Skeletal muscle satellite cell (primary cell): Measurements from ENCODE around the gene OPCML.

Experiments
- H3K27me3 ChIP-seq: 2 replicates; pipeline ENCODE4 v1.7.0; 2013; ENCODE audit warnings: low read length; ENCODE audit not compliant: control insufficient read depth, insufficient read depth
- H3K36me3 ChIP-seq: 2 replicates; pipeline ENCODE4 v1.7.0; 2013; ENCODE audit warnings: mild to moderate bottlenecking, control low read depth, low read length; ENCODE audit not compliant: insufficient read depth
- H3K4me1 ChIP-seq: 2 replicates; pipeline ENCODE4 v1.7.0; 2013; ENCODE audit warnings: low read length; ENCODE audit not compliant: control insufficient read depth, insufficient read depth
- H3K4me2 ChIP-seq: 2 replicates; pipeline ENCODE4 v1.7.0; 2013; ENCODE audit warnings: mild to moderate bottlenecking, low read length
- H3K4me3 ChIP-seq: 2 replicates; pipeline ENCODE4 v1.7.0; 2013; ENCODE audit warnings: low read length
- H3K9ac ChIP-seq: 2 replicates; pipeline ENCODE4 v1.7.0; 2013; ENCODE audit warnings: mild to moderate bottlenecking, low read depth, low read length, moderate library complexity
- H3K9me3 ChIP-seq: replicated peaks from 2 replicates; pipeline ENCODE4 v1.7.0; 2013; ENCODE audit warnings: mild to moderate bottlenecking, control low read depth, low read length

The OPCML gene

DNA sequence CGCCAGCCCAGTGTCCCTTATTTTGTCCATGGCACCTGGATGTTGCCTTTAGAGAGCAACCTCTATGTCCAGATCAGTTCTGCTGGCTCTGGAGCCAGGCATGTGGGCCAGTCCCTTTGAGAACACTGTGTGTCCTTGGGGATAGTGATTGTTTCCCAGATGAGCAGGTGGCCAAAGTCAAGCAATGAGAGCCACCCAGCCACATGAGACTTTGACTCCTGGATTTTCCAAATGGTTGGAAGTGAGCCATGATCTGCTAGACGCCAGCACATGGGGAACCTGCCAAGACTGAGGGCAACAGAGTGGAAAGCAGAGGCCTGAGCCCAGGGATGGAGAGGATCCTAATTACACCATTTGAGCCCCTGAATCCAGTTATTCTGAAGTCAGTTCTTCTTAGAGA is 479.8 kb downstream of the OPCML start:
- Histone ChIP-seq H3K4me2 (no peak overlapping the region), H3K9me3 (no peaks in the 10 kb centered on the region), H3K4me1 (no peaks in the 10 kb centered on the region), H3K9ac (no peak overlapping the region), H3K36me3 (no peaks in the 10 kb centered on the region), H3K27me3 (peaks cover 3% of the 10 kb centered on the region), H3K4me3 (no peak overlapping the region)

DNA sequence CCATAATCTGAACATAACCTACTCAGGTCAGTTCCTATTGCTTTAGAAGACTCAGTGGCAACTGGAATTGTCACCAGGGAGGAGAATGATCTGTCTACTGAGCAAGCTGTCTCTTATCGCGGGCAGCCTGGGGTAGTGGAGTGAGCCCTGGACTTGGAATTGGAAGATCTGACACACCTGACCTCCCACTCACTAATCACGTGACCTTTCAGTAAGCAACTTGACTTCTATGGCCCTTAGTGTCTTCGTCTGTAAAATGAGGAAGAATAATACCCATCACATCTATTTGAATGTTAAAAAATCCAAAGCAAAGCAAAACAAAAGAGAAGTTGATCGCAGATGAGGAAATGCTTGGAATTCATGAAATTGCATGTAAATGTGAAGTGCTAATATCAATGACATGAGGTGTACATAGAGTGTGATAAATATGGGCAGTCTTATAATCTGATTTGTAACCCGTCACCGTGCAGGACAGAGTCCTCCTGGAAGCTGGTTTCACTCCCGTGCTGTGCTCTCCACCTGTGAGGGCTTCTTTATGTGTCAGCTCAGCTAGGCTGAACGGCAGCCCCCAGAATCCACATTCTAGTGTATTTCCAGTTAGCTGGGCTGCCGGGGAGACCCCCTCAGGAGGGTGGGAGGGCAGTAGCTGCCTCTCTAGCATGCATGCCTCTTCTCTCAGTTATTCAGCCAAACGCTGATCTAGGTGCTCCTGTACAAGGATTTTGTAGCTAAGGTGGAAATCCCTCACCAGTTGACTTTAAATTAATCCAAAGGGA is 482.9 kb downstream of the OPCML start:
- Histone ChIP-seq H3K4me1 (no peaks in the 10 kb centered on the region), H3K9ac (no peak overlapping the region), H3K4me2 (no peak overlapping the region), H3K4me3 (no peak overlapping the region), H3K36me3 (no peaks in the 10 kb centered on the region), H3K9me3 (no peaks in the 10 kb centered on the region), H3K27me3 (no peaks in the 10 kb centered on the region)

DNA sequence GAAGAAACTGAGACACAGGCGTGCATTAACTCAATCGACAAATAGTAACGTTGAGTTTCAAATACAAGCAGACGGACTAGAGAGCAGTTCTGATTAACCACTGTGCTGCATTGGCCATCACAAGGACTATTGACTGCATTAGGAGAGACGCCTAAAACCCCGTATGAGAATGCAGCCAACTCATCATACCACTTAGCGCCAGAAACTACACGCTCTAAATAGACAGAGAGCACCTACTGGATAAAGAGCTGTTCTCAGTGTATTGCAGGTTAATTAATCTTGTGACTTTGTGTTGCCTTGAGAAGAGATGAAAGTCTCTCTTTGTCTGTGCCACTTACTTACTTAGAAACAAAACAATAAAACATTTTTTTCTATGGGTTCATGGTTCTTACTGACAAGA is 484.0 kb downstream of the OPCML start:
- Histone ChIP-seq H3K4me3 (no peak overlapping the region), H3K9me3 (no peaks in the 10 kb centered on the region), H3K4me1 (no peaks in the 10 kb centered on the region), H3K27me3 (no peaks in the 10 kb centered on the region), H3K36me3 (no peaks in the 10 kb centered on the region), H3K4me2 (no peak overlapping the region), H3K9ac (no peak overlapping the region)

DNA sequence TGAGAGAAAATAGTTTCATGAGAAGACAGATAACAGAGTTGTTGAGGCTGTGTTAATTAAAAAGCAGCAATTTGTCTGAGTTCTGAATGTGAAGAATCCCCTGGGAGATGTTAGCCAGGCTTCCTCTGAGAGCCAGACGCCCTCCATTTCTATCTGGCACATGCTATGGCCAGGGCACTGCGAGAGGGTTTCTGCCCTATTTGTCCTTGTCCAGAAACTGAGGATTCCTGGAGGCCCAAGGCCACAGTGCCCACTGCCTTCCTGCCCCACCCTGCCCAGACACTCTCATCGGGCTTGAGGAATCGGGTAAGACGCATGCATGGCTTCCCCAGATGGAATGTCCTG is 484.6 kb downstream of the OPCML start:
- Histone ChIP-seq H3K4me3 (no peak overlapping the region), H3K4me2 (no peak overlapping the region), H3K4me1 (no peaks in the 10 kb centered on the region), H3K36me3 (no peaks in the 10 kb centered on the region), H3K9me3 (no peaks in the 10 kb centered on the region), H3K27me3 (no peaks in the 10 kb centered on the region), H3K9ac (no peak overlapping the region)

DNA sequence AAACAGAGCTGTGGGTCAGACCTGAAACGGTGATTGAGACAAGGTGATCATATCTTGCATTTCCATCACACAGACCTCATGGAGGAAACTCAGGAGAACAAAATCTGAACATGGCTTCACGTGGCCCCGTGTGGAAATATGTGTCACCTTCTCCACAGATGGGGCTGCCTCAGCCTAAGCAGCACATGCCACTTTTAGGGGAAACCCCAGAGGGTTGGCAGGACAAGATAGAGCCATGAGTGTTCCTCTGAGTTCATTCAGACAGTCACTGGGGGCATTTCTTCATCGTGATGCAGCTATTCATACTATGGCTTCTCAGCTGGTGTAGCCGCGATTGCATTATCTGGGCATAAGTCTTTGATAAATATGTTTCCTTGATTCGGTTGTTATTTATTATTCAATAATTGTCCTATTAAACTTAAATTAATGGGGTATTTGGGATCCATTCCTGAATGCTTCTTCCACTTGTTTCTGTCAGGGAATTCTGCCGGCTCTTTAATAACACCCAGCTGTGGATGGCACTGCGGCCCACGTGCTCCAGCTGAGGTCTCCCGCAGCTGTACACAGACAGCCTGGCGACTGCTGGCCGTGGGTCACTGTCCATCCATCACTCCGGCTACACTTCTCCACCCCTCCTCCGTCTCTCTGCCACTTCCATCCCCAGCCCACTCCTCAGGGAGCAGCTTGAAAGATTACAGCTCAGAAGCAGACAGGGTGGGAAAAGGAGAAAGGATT is 485.1 kb downstream of the OPCML start:
- no peaks in the 10 kb centered on the region for H3K4me1 ChIP-seq
- H3K9ac ChIP-seq = no peak overlapping the region
- H3K36me3 ChIP-seq = no peaks in the 10 kb centered on the region
- H3K4me2 ChIP-seq = no peak overlapping the region
- H3K4me3 ChIP-seq = no peak overlapping the region
- H3K27me3 ChIP-seq = no peaks in the 10 kb centered on the region
- no peaks in the 10 kb centered on the region for H3K9me3 ChIP-seq

DNA sequence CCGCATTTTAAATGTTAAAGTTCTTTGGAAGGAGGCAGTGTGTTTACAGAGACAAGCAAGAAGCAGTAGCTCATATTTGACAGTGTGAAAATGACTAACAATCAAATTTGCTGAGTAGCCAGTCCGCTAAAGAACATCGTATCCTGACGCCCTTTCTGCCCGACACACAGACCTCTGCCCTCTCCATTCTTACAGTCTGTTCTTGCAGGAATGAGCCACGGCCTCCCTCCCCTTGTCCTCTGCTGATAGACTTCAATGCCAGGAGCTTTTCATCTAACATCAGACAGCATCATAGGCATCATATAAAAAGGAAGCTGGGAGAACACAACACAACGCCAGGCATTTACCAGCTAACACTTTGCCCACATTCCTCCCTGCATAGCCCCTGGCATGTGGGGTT is 486.0 kb downstream of the OPCML start:
- no peak overlapping the region for H3K9ac ChIP-seq
- H3K4me3 ChIP-seq = no peak overlapping the region
- H3K4me2 ChIP-seq = no peak overlapping the region
- no peaks in the 10 kb centered on the region for H3K27me3 ChIP-seq
- no peaks in the 10 kb centered on the region for H3K36me3 ChIP-seq
- H3K4me1 ChIP-seq = no peaks in the 10 kb centered on the region
- no peaks in the 10 kb centered on the region for H3K9me3 ChIP-seq

DNA sequence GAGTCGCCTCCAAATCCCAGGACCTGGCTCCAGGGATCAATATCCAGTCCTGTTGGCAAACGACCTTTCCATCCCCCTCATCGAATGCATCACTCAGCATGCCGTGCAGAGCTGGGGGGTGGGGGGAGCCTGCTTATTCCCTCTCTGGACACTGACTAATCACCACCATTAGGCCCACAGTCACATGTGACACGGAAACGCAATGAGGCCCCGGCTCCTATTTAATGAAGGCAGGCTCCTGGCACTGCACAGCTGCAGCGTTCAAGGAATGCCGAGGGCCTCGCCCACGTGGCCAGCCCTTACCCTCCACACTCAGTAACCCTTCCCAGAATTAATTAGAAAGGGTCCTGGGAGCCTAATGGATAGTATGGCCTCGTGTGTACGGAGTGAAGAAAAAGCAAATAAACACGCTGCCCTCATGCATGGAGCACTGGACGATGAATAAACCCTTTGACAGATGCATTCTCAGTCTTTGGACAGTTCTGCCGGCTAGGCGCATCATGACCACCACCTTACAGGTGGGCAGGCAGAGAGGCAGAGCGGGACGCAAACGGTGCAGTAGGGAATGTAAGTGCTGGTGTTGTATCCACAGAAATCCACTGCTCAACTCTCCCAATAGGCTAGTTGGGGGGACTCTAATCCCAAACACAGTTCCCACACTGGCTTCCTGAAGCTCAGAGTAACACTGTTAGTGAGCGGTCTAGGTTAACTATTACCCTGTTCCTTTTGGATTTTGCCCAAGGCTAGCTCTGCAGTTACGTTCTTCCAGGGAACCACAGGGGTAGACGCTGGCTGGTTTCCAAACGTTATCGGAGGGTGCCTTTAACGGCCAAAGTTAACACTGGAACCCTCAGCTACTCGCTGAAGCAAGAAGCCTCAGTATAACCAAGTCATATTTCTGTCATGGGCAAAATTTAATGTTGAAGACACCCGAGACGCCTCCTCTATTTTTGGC is 490.1 kb downstream of the OPCML start:
- no peaks in the 10 kb centered on the region for H3K36me3 ChIP-seq
- H3K4me1 ChIP-seq = no peaks in the 10 kb centered on the region
- no peak overlapping the region for H3K9ac ChIP-seq
- H3K4me2 ChIP-seq = no peak overlapping the region
- no peaks in the 10 kb centered on the region for H3K9me3 ChIP-seq
- H3K4me3 ChIP-seq = no peak overlapping the region
- H3K27me3 ChIP-seq = no peaks in the 10 kb centered on the region

DNA sequence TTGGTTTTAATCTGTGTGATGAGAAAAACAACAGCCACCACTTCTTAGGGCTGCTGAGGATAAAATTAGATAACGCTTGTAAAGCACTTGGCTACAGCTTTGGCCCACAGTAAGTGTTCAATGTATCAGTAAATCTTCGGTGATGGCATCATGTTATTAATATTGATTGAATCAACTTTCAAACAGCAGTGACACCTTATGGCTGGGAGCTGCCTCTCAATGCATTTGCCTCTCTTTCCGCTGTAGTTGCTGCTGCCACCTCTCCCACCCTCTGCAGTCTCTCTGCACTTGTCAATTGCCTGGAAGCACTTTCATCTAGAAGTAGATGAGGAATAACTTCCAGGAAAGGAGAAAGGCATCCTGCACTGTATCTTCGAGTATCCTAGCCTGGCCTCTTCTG is 491.1 kb downstream of the OPCML start:
- Histone ChIP-seq H3K4me3 (no peak overlapping the region), H3K27me3 (no peaks in the 10 kb centered on the region), H3K4me2 (no peak overlapping the region), H3K9ac (no peak overlapping the region), H3K4me1 (no peaks in the 10 kb centered on the region), H3K36me3 (no peaks in the 10 kb centered on the region), H3K9me3 (no peaks in the 10 kb centered on the region)

DNA sequence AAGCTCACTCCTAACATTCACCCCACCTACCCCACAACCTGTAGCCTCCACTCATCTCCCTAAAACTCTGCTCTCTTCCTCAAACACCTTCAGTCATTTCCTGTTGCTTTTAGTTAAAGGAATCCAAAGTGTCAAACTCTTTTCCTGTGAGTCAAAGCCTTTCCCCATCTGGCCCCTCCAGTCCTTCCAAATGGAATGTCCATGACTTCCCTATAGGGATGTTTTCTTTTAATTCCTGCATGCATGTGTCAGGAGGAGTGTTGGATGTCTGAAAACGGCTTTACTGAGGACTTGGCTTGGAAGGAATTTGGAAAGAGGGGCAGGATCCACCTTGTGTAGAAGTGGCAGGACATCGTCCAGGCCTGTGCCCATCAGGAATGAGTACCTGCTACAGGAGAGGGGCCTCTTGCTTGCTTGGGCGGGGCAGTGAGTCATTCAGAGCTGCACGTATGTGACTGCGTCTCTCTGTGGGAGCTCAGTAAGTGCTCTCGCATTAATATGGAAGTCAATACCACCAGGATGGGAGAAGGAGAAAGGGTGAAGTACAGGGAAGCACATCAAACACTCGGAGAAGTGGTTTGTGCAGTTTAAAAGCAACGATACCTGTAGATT is 491.9 kb downstream of the OPCML start:
- H3K4me3 ChIP-seq = no peak overlapping the region
- no peaks in the 10 kb centered on the region for H3K27me3 ChIP-seq
- no peaks in the 10 kb centered on the region for H3K9me3 ChIP-seq
- H3K9ac ChIP-seq = no peak overlapping the region
- no peak overlapping the region for H3K4me2 ChIP-seq
- H3K36me3 ChIP-seq = no peaks in the 10 kb centered on the region
- no peaks in the 10 kb centered on the region for H3K4me1 ChIP-seq

DNA sequence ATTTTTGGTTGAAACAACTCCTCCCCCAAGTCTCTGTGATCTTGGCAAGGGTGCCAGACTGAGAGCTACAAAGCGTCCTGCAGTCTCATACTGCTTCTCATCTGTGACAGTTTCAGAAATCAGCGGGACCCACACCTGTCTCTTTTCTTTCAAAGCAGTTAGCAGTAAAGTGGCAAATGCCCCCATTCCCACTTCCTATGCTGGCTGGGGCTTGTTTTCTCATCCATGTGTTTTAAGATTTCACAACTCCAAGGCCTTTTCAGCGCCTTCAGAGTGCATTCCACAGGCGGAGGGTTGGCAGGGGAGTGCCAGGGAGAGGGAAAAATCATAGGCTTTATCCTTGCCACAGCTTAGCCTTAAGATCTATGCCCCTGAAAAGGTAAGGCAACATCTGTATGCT is 493.5 kb downstream of the OPCML start:
- H3K9ac ChIP-seq = no peak overlapping the region
- no peaks in the 10 kb centered on the region for H3K9me3 ChIP-seq
- H3K36me3 ChIP-seq = no peaks in the 10 kb centered on the region
- no peaks in the 10 kb centered on the region for H3K4me1 ChIP-seq
- H3K4me3 ChIP-seq = no peak overlapping the region
- H3K4me2 ChIP-seq = no peak overlapping the region
- no peaks in the 10 kb centered on the region for H3K27me3 ChIP-seq

DNA sequence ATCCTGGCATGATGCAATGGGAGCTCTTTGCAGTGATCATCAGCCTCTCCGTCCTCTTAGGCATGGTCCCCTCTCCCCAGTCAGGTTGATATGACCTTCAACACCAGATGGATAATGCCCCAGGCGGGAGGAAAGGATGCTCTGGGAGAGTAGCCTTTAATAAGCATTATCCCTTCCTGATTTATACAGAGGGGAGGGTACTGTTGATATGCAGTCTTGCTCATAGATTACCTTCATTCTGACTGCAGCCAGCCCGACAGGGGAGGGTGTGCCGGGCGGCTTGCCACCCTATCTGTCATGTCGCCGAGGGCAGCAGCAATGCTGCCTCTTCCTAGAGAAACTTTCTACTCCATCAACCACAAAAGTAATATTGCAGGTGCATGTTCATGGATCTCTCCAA is 497.4 kb downstream of the OPCML start:
- no peaks in the 10 kb centered on the region for H3K36me3 ChIP-seq
- H3K9ac ChIP-seq = no peak overlapping the region
- H3K4me3 ChIP-seq = no peak overlapping the region
- H3K4me2 ChIP-seq = no peak overlapping the region
- no peaks in the 10 kb centered on the region for H3K27me3 ChIP-seq
- H3K9me3 ChIP-seq = no peaks in the 10 kb centered on the region
- H3K4me1 ChIP-seq = no peaks in the 10 kb centered on the region
